Esophagus (tissue), 2 donors: ENCODE measurements around the gene UTP11. TPM values are rescaled to one million over a fixed set of nuclear protein-coding genes. Genes with fewer than 3 reads are reported as not detected.
A peak's percentile ranks its signal among the peaks of the same experiment; 100 is the strongest.

Experiments
- H3K27ac ChIP-seq, 2 donors: one replicate each; pipeline ENCODE4 v1.5.1; 2013; ENCODE audit warnings: low read depth in 2 of 2, mild to moderate bottlenecking in 2 of 2, inconsistent platforms in 1 of 2, low read length in 1 of 2, moderate library complexity in 1 of 2
- H3K27me3 ChIP-seq, 2 donors: one replicate each; pipeline ENCODE4 v1.6.1; 2013; ENCODE audit warnings: low read length in 2 of 2, control low read depth in 1 of 2, mild to moderate bottlenecking in 1 of 2; ENCODE audit not compliant: insufficient read depth in 2 of 2, control insufficient read depth in 1 of 2
- H3K36me3 ChIP-seq, 2 donors: one replicate each; pipeline ENCODE4 v1.6.1; 2013; ENCODE audit warnings: low read length in 1 of 2; ENCODE audit not compliant: control insufficient read depth in 2 of 2, insufficient read depth in 2 of 2
- H3K4me1 ChIP-seq, 2 donors: one replicate each; pipeline ENCODE4 v1.6.1; 2013; ENCODE audit warnings: low read length in 1 of 2; ENCODE audit not compliant: control insufficient read depth in 2 of 2, insufficient read depth in 2 of 2
- H3K4me3 ChIP-seq, 2 donors: one replicate each; pipeline ENCODE4 v1.5.1; 2013; ENCODE audit warnings: low read length in 2 of 2, mild to moderate bottlenecking in 2 of 2, low read depth in 1 of 2, moderate library complexity in 1 of 2
- H3K9me3 ChIP-seq, 2 donors: one replicate each; pipeline ENCODE4 v1.6.1; 2013; ENCODE audit warnings: mild to moderate bottlenecking in 2 of 2, low read depth in 1 of 2, low read length in 1 of 2, moderate library complexity in 1 of 2; ENCODE audit not compliant: control insufficient read depth in 2 of 2, insufficient read depth in 1 of 2
- WGBS, 2 donors: extraction: QIAGEN DNeasy Blood & Tissue Kit; methylation state at CpG; one replicate each; pipeline ENCODE4 v1.1.7; 2013; 5-methylcytosine and 5-hydroxymethylcytosine counted together
- polyA plus RNA-seq, 2 donors: library from polyadenylated mRNA; stranded (reverse); fragments of 200-250 nt; gene quantifications; one replicate each; pipeline ENCODE4 v1.2.3, GENCODE V29; 2013
- donor health status: healthy with polysubstance abuse.
- donor health status: Bipolar disorder and iron deficiency.

UTP11 gene
- polyA plus RNA-seq, 2 donors = 16.3 to 32.0 TPM

DNA sequence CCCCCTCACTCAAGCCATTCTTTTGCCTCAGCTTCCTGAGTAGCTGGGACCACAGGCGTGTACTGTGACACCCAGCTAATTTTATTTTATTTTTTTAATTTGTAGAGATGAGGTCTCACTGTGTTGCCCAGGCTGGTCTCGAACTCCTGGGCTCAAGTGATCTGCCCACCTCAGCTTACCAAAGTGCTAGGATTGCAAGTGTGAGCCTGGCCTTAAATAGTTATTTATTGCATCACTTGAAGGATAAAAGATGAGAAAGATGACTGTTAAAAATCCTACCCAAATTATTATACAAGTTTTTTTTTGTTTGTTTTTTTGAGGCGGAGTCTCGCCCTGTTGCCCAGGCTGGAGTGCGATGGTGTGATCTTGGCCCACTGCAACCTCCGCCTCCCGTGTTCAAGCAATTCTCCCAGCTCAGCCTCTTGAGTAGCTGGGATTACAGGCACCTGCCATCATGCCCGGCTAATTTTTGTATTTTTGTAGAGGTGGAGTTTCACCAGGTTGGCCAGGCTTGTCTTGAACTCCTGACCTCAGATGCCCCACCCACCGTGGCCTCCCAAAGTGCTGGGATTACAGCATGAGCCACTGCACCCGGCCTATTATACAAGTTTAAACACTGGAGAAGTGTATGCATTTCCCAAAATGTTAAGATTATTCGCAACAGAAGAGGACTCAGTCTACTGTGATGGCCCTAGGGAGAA is 2.3 kb downstream of the UTP11 start:
- Histone ChIP-seq H3K4me1 (no peaks in the 10 kb centered on the region), H3K36me3 (peaks cover 4 to 10% of the 10 kb centered on the region in 2 donors), H3K27ac (peak overlapping the region in 1 of 2 donors; percentile 52), H3K27me3 (no peaks in the 10 kb centered on the region), H3K4me3 (no peak overlapping the region), H3K9me3 (no peaks in the 10 kb centered on the region)
- WGBS, 2 donors = 76% methylated on average over 11 of the region's 11 CpGs

DNA sequence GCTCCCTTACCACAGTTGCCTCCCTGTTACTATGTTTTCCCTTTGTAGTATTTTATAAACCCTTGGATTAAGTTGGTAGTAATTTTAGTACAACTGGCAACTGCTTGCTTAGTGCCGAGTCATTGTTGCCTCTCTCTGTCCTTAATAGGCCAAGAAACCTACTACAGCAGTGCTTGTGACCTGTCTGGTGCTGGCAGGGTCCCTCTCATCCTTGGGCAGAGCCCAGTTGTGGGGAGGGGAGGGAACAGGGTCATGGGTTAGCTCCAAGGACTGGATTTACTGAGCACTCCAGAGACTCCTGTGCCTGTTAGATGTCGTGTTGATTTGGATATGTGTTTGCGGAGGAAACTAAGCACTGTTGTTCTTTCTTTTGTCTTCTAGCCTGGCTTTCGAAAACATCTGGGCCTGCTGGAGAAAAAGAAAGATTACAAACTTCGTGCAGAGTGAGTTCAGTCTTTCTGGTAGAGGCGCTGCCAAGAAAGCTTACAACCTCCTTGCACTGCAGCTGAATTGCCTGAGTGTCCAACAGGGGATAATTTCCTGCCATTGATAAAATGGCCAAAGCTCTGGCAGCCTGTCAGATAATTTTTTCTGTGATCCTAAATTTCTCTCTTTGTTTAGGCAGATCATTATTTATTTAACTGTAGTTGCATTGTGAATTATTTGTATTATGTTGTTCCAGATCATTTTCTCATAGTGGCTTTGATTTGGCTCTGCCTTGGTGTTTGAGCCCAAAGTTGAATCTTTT is 3.6 kb downstream of the UTP11 start:
- H3K4me1 ChIP-seq = no peaks in the 10 kb centered on the region
- H3K27ac ChIP-seq = peak overlapping the region; percentile 48 to 67
- no peak overlapping the region for H3K4me3 ChIP-seq
- 43 to 44% methylated on average over 6 of the region's 6 CpGs for WGBS, 2 donors
- peaks cover 9 to 15% of the 10 kb centered on the region in 2 donors for H3K36me3 ChIP-seq
- no peaks in the 10 kb centered on the region for H3K27me3 ChIP-seq
- no peaks in the 10 kb centered on the region for H3K9me3 ChIP-seq

GRCh38 chr1:38018864-38019343 is 6.4 kb downstream of the UTP11 start:
- no peaks in the 10 kb centered on the region for H3K4me1 ChIP-seq
- H3K4me3 ChIP-seq = no peak overlapping the region
- 56 to 59% methylated on average over 6 of the region's 6 CpGs for WGBS, 2 donors
- H3K27ac ChIP-seq = no peak overlapping the region
- no peaks in the 10 kb centered on the region for H3K27me3 ChIP-seq
- H3K36me3 ChIP-seq = peaks cover 9 to 19% of the 10 kb centered on the region in 2 donors
- H3K9me3 ChIP-seq = no peaks in the 10 kb centered on the region

GRCh38 chr1:38020396-38020795 is 7.9 kb downstream of the UTP11 start:
- peaks cover 9 to 22% of the 10 kb centered on the region in 2 donors for H3K36me3 ChIP-seq
- peaks cover 0 to 2% of the 10 kb centered on the region in 2 donors for H3K4me1 ChIP-seq
- no peaks in the 10 kb centered on the region for H3K9me3 ChIP-seq
- 87 to 88% methylated on average over 2 of the region's 2 CpGs for WGBS, 2 donors
- H3K4me3 ChIP-seq = no peak overlapping the region
- H3K27ac ChIP-seq = no peak overlapping the region
- no peaks in the 10 kb centered on the region for H3K27me3 ChIP-seq

GRCh38 chr1:38021969-38022368 is 9.4 kb downstream of the UTP11 start:
- WGBS, 2 donors = 95% methylated on average over 5 of the region's 5 CpGs
- no peak overlapping the region for H3K4me3 ChIP-seq
- no peaks in the 10 kb centered on the region for H3K9me3 ChIP-seq
- H3K27ac ChIP-seq = no peak overlapping the region
- H3K27me3 ChIP-seq = no peaks in the 10 kb centered on the region
- peaks cover 0 to 5% of the 10 kb centered on the region in 2 donors for H3K4me1 ChIP-seq
- peaks cover 13 to 22% of the 10 kb centered on the region in 2 donors for H3K36me3 ChIP-seq

GRCh38 chr1:38022810-38023209 is 10.3 kb downstream of the UTP11 start:
- Histone ChIP-seq H3K27ac (no peak overlapping the region), H3K36me3 (peaks cover 11 to 18% of the 10 kb centered on the region in 2 donors)

GRCh38 chr1:38025233-38025632 is 12.7 kb downstream of the UTP11 start:
- Histone ChIP-seq H3K27ac (peak overlapping the region; percentile 81 to 90), H3K27me3 (no peaks in the 10 kb centered on the region), H3K9me3 (no peaks in the 10 kb centered on the region), H3K4me3 (no peak overlapping the region), H3K4me1 (peaks cover 8 to 23% of the 10 kb centered on the region in 2 donors), H3K36me3 (peaks cover 6 to 8% of the 10 kb centered on the region in 2 donors)
- WGBS, 2 donors = 62 to 73% methylated on average over 2 of the region's 2 CpGs

More at GRCh38 chr1:38022810-38023209, 10.3 kb downstream of the UTP11 start:
- Histone ChIP-seq H3K9me3 (no peaks in the 10 kb centered on the region), H3K4me1 (peaks cover 0 to 8% of the 10 kb centered on the region in 2 donors), H3K27me3 (no peaks in the 10 kb centered on the region), H3K4me3 (no peak overlapping the region)
- 87 to 93% methylated on average over 3 of the region's 3 CpGs for WGBS, 2 donors

GRCh38 chr1:38025664-38026063 is 13.1 kb downstream of the UTP11 start:
- peaks cover 13 to 27% of the 10 kb centered on the region in 2 donors for H3K4me1 ChIP-seq
- no peaks in the 10 kb centered on the region for H3K9me3 ChIP-seq
- H3K36me3 ChIP-seq = peaks cover 4 to 7% of the 10 kb centered on the region in 2 donors
- 66 to 78% methylated on average over 6 of the region's 6 CpGs for WGBS, 2 donors
- H3K27ac ChIP-seq = peak overlapping the region; percentile 81 to 90
- H3K27me3 ChIP-seq = no peaks in the 10 kb centered on the region
- H3K4me3 ChIP-seq = no peak overlapping the region

DNA sequence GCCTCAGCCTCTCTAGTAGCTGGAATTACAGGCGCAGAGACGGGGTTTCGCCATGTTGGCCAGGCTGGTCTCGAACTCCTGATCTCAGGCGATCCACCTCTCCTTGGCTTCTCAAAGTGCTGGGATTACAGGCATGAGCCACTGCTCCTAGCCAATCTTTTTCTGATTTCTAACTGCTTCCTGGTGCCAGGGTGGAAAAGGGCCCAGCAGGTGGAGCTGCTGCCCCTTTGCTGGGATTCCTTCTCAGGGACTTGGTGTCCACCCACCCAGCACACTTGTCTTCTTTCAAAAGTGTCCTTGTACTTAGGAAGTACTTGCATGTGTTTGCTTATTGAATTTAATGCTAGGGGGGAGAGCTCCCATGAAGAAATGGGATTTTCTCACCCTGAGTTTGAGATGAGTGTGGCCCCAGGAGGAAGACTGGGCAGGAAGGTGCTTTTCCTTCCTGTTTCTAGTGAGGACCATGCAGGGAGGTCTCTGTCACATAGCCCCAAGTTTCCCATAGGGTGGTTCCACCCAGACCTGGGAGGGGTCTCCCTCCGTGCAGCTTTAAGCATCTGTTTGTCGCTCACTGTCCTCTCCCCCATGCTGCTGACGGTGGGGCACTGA is 14.2 kb downstream of the UTP11 start:
- Histone ChIP-seq H3K27ac (peak overlapping the region; percentile 81 to 90), H3K9me3 (no peaks in the 10 kb centered on the region), H3K27me3 (no peaks in the 10 kb centered on the region), H3K4me1 (peaks cover 14 to 35% of the 10 kb centered on the region in 2 donors), H3K4me3 (no peak overlapping the region), H3K36me3 (peaks cover 4 to 7% of the 10 kb centered on the region in 2 donors)
- 47 to 52% methylated on average over 8 of the region's 8 CpGs for WGBS, 2 donors
